Osteoblast (primary cell): ENCODE data around the gene CEP162. TPM values are rescaled to one million over a fixed set of nuclear protein-coding genes. Genes with fewer than 3 reads are reported as not detected.
"Not testable (repeated sequence)": the region's sequence is repeated elsewhere in the genome, so short reads cannot be mapped to it uniquely, and the experiment has no call there.

Experiments used
- DNase-seq: peaks from one replicate; pipeline ENCODE4 v3.0.0; 2011; ENCODE audit warnings: low spot score, mixed read lengths; ENCODE audit not compliant: insufficient read length; ENCODE audit errors: missing footprints
- H2AFZ ChIP-seq: 2 replicates; pipeline ENCODE4 v1.6.0; 2011; ENCODE audit warnings: mild to moderate bottlenecking, low read length
- H3K27ac ChIP-seq: 2 replicates; pipeline ENCODE4 v1.5.1; 2011; ENCODE audit warnings: mild to moderate bottlenecking, low read depth, low read length, moderate library complexity
- H3K27me3 ChIP-seq: 2 replicates; pipeline ENCODE4 v1.6.0; 2012; ENCODE audit warnings: mild to moderate bottlenecking, control low read depth, inconsistent platforms, low read length, moderate library complexity; ENCODE audit not compliant: insufficient read depth
- H3K36me3 ChIP-seq: 2 replicates; pipeline ENCODE4 v1.5.1; 2011; ENCODE audit warnings: mild to moderate bottlenecking, low read length, control low read depth, moderate library complexity; ENCODE audit not compliant: insufficient read depth
- H3K4me1 ChIP-seq: 2 replicates; pipeline ENCODE4 v1.5.1; 2011; ENCODE audit warnings: mild to moderate bottlenecking, low read length, control low read depth, moderate library complexity; ENCODE audit not compliant: insufficient read depth
- H3K4me2 ChIP-seq: 2 replicates; pipeline ENCODE4 v1.6.0; 2011; ENCODE audit warnings: mild to moderate bottlenecking, low read length; ENCODE audit not compliant: insufficient read depth
- H3K4me3 ChIP-seq: fragments of 200-600 bp; sonication (generic); 3 replicates; pipeline ENCODE4 v1.5.1; 2012; ENCODE audit warnings: mild to moderate bottlenecking, low read length, inconsistent platforms; ENCODE audit not compliant: insufficient read depth
- H3K79me2 ChIP-seq: 2 replicates; pipeline ENCODE4 v1.6.0; 2012; ENCODE audit warnings: mild to moderate bottlenecking, low read length, control low read depth, inconsistent platforms; ENCODE audit not compliant: insufficient read depth
- H3K9me3 ChIP-seq: 2 replicates; pipeline ENCODE4 v1.5.1; 2011; ENCODE audit warnings: low read depth, low read length, control low read depth
- H4K20me1 ChIP-seq: 2 replicates; pipeline ENCODE4 v1.6.0; 2012; ENCODE audit warnings: mild to moderate bottlenecking, low read length, control low read depth; ENCODE audit not compliant: insufficient read depth
- CTCF ChIP-seq: IDR thresholded peaks from 2 replicates; pipeline ENCODE4 v1.5.1; 2011; ENCODE audit warnings: mild to moderate bottlenecking, low read depth, low read length, moderate library complexity; ENCODE audit errors: extremely low read depth
- total RNA-seq: library from RNA; depleted of rRNA; stranded (reverse); fragments of >200 nt; gene quantifications from 2 replicates; pipeline ENCODE4 v1.2.3, GENCODE V29; 2012

CEP162 gene
- total RNA-seq, 1 donor: 17.0 TPM

- no peak overlapping the region for H2AFZ ChIP-seq
- no peak overlapping the region for H3K4me2 ChIP-seq
- no peaks in the 10 kb centered on the region for H3K36me3 ChIP-seq
- H3K27me3 ChIP-seq: no peaks in the 10 kb centered on the region
- no peak overlapping the region for H3K27ac ChIP-seq
- no peak overlapping the region for H3K4me3 ChIP-seq
- H4K20me1 ChIP-seq: no peaks in the 10 kb centered on the region
- peaks cover 11% of the 10 kb centered on the region for H3K4me1 ChIP-seq
- no peaks in the 10 kb centered on the region for H3K79me2 ChIP-seq
- DNase-seq: no peak
- H3K9me3 ChIP-seq: no peaks in the 10 kb centered on the region
- no peak for TF ChIP-seq CTCF
Observed at GRCh38 chr6:84255641-84256040, 28.2 kb upstream of the CEP162 start.

GRCh38 chr6:84253380-84253779 lies 25.9 kb upstream of the CEP162 start:
- no peak overlapping the region for H3K4me2 ChIP-seq
- H3K36me3 ChIP-seq: no peaks in the 10 kb centered on the region
- H3K9me3 ChIP-seq: no peaks in the 10 kb centered on the region
- H3K27ac ChIP-seq: no peak overlapping the region
- no peaks in the 10 kb centered on the region for H3K27me3 ChIP-seq
- DNase-seq: no peak
- no peaks in the 10 kb centered on the region for H4K20me1 ChIP-seq
- H3K79me2 ChIP-seq: no peaks in the 10 kb centered on the region
- peaks cover 9% of the 10 kb centered on the region for H3K4me1 ChIP-seq
- TF ChIP-seq CTCF: no peak
- H2AFZ ChIP-seq: no peak overlapping the region
- H3K4me3 ChIP-seq: no peak overlapping the region

- Histone ChIP-seq H4K20me1 (no peaks in the 10 kb centered on the region), H3K27ac (no peak overlapping the region), H3K9me3 (no peaks in the 10 kb centered on the region), H3K27me3 (no peaks in the 10 kb centered on the region), H3K79me2 (no peaks in the 10 kb centered on the region), H3K4me1 (no peaks in the 10 kb centered on the region), H3K36me3 (no peaks in the 10 kb centered on the region), H2AFZ (no peak overlapping the region), H3K4me2 (peak overlapping the region; percentile 43), H3K4me3 (no peak overlapping the region)
- no peak for TF ChIP-seq CTCF
- no peak for DNase-seq
Observed at GRCh38 chr6:84251891-84252539, 24.6 kb upstream of the CEP162 start.

- no peaks in the 10 kb centered on the region for H3K79me2 ChIP-seq
Observed at GRCh38 chr6:84249724-84250123, 22.3 kb upstream of the CEP162 start.

GRCh38 chr6:84244416-84245081 lies 17.1 kb upstream of the CEP162 start:
- H4K20me1 ChIP-seq, H2AFZ ChIP-seq, H3K27ac ChIP-seq, H3K79me2 ChIP-seq, H3K27me3 ChIP-seq, H3K4me3 ChIP-seq, DNase-seq, H3K4me2 ChIP-seq, H3K36me3 ChIP-seq, H3K4me1 ChIP-seq, H3K9me3 ChIP-seq: not testable (repeated sequence)

More at GRCh38 chr6:84249724-84250123, 22.3 kb upstream of the CEP162 start:
- Histone ChIP-seq H3K27ac (no peak overlapping the region), H3K4me1 (no peaks in the 10 kb centered on the region), H3K4me3 (no peak overlapping the region), H4K20me1 (no peaks in the 10 kb centered on the region), H3K36me3 (no peaks in the 10 kb centered on the region), H3K9me3 (no peaks in the 10 kb centered on the region), H3K4me2 (no peak overlapping the region), H3K27me3 (no peaks in the 10 kb centered on the region), H2AFZ (peak overlapping the region; percentile 74)
- no peak for TF ChIP-seq CTCF
- peak; percentile 50 for DNase-seq
